GM19468 (cell line): ENCODE results near the gene B4GALT1.
A peak's percentile ranks its signal among the peaks of the same experiment; 100 is the strongest.

Experiments used
- ATAC-seq: cut with Tn5 transposase; IDR thresholded peaks from one replicate; pipeline ENCODE4 v1.9.1; 2021; ENCODE audit warnings: mild to moderate bottlenecking, moderate library complexity, moderate number of reproducible peaks; ENCODE audit not compliant: unreplicated experiment; ENCODE audit errors: extremely low read depth

B4GALT1 gene

GRCh38 chr9:33127881-33128280 lies 39.3 kb downstream of the B4GALT1 start:
- no peak for ATAC-seq

GRCh38 chr9:33125871-33126823 lies 41.0 kb downstream of the B4GALT1 start:
- peak; percentile 28 for ATAC-seq

- ATAC-seq = no peak
These were observed 41.7 kb downstream of the B4GALT1 start for GRCh38 chr9:33125461-33125860.

- ATAC-seq = no peak
These were observed 42.3 kb downstream of the B4GALT1 start for GRCh38 chr9:33124751-33125381.

GRCh38 chr9:33124046-33124445 lies 43.1 kb downstream of the B4GALT1 start:
- no peak for ATAC-seq

GRCh38 chr9:33123407-33124031 lies 43.6 kb downstream of the B4GALT1 start:
- no peak for ATAC-seq

GRCh38 chr9:33120620-33121019 lies 46.5 kb downstream of the B4GALT1 start:
- no peak for ATAC-seq

- ATAC-seq = no peak
These were observed 49.3 kb downstream of the B4GALT1 start for GRCh38 chr9:33117796-33118195.

- ATAC-seq = no peak
These were observed 49.8 kb downstream of the B4GALT1 start for GRCh38 chr9:33117306-33117705.

- ATAC-seq = no peak
These were observed 50.3 kb downstream of the B4GALT1 start for GRCh38 chr9:33116860-33117259.

- no peak for ATAC-seq
These were observed 52.4 kb downstream of the B4GALT1 start for GRCh38 chr9:33114746-33115145.

- no peak for ATAC-seq
These were observed 53.2 kb downstream of the B4GALT1 start for GRCh38 chr9:33113799-33114547.

GRCh38 chr9:33112094-33112493 lies 55.0 kb downstream of the B4GALT1 start:
- ATAC-seq = no peak

GRCh38 chr9:33111631-33112030 lies 55.5 kb downstream of the B4GALT1 start:
- ATAC-seq = no peak

- ATAC-seq = no peak
These were observed 56.5 kb downstream of the B4GALT1 start for GRCh38 chr9:33110686-33111085.

GRCh38 chr9:33109850-33110595 lies 57.1 kb downstream of the B4GALT1 start:
- ATAC-seq = no peak

GRCh38 chr9:33109097-33109496 lies 58.0 kb downstream of the B4GALT1 start:
- ATAC-seq = no peak

GRCh38 chr9:33108472-33108871 lies 58.7 kb downstream of the B4GALT1 start:
- ATAC-seq = no peak

GRCh38 chr9:33107762-33108161 lies 59.4 kb downstream of the B4GALT1 start:
- ATAC-seq = no peak
